ENCODE results near the gene FBXL17. TPM values are rescaled to one million over a fixed set of nuclear protein-coding genes. Genes with fewer than 3 reads are reported as not detected.

FBXL17 gene
- total and polyA plus RNA-seq, 2 donors (not counting 1 experiment from before 2014, with no cell fraction given) = 7.3 to 40.3 TPM

GRCh38 chr5:107868650-107869409 lies 513.1 kb downstream of the FBXL17 start:
- Histone ChIP-seq H3K9ac (ENCODE audit: low read length) (no peak overlapping the region), H4K20me1 (ENCODE audit: control insufficient read depth, insufficient read depth, low read length, poor library complexity, severe bottlenecking) (no peaks in the 10 kb centered on the region), H3K4me1 (ENCODE audit: control insufficient read depth in 2 of 2, insufficient read depth in 2 of 2, low read length in 2 of 2) (no peaks in the 10 kb centered on the region), H3K79me2 (ENCODE audit: control insufficient read depth, insufficient read depth, low read length) (no peaks in the 10 kb centered on the region), H3K27me3 (replicated peaks in 1 of 4; ENCODE audit: control extremely low read depth in 1 of 4, control insufficient read depth in 3 of 4, insufficient read depth in 4 of 4, low read length in 3 of 4) (no peaks in the 10 kb centered on the region), H3K4me3 (ENCODE audit: control extremely low read depth in 1 of 5, extremely low read depth in 1 of 5, insufficient read depth in 1 of 5, low read depth in 2 of 5, low read length in 4 of 5) (no peak overlapping the region), H3K9me3 (ENCODE audit: control extremely low read depth in 1 of 3, control insufficient read depth in 2 of 3, insufficient read depth in 1 of 3, low read length in 2 of 3) (no peaks in the 10 kb centered on the region), H3K27ac (ENCODE audit: low read length in 2 of 2) (no peak overlapping the region), H3K4me2 (replicated peaks; ENCODE audit: low read depth, low read length, poor library complexity, severe bottlenecking) (no peak overlapping the region), H3K36me3 (replicated peaks in 1 of 2; ENCODE audit: control extremely low read depth in 1 of 2, control insufficient read depth in 1 of 2, extremely low read depth in 1 of 2, insufficient read depth in 2 of 2, low read length in 1 of 2) (no peaks in the 10 kb centered on the region), H2AFZ (ENCODE audit: insufficient read depth, low read depth, low read length, poor library complexity, severe bottlenecking) (no peak overlapping the region)
- ATAC-seq (ENCODE audit: low read depth) (no peak), DNase-seq (no peak)
- WGBS (ENCODE audit: insufficient coverage) = 99% methylated on average over 6 of the region's 7 CpGs
- H3K4me1 Mint-ChIP-seq = no peaks in the 10 kb centered on the region
- no peak for TF ChIP-seq EZH2 (IDR thresholded peaks at IDR 0.05; ENCODE audit: borderline replicate concordance, insufficient read depth, low read depth, low read length, poor library complexity, severe bottlenecking)
- TF ChIP-seq, protein P1, sequence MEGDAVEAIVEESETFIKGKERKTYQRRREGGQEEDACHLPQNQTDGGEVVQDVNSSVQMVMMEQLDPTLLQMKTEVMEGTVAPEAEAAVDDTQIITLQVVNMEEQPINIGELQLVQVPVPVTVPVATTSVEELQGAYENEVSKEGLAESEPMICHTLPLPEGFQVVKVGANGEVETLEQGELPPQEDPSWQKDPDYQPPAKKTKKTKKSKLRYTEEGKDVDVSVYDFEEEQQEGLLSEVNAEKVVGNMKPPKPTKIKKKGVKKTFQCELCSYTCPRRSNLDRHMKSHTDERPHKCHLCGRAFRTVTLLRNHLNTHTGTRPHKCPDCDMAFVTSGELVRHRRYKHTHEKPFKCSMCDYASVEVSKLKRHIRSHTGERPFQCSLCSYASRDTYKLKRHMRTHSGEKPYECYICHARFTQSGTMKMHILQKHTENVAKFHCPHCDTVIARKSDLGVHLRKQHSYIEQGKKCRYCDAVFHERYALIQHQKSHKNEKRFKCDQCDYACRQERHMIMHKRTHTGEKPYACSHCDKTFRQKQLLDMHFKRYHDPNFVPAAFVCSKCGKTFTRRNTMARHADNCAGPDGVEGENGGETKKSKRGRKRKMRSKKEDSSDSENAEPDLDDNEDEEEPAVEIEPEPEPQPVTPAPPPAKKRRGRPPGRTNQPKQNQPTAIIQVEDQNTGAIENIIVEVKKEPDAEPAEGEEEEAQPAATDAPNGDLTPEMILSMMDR (IDR thresholded peaks at IDR 0.05) = no peak
- intact Hi-C loops (cut with micrococcal nuclease) = no loop called here
- H3K27ac Mint-ChIP-seq = no peak overlapping the region
- CTCF ChIA-PET = no interaction called here
- H3K9me3 Mint-ChIP-seq (ENCODE audit: insufficient read depth) = no peaks in the 10 kb centered on the region
- POLR2A ChIA-PET = no interaction called here
- H3K27me3 Mint-ChIP-seq = no peaks in the 10 kb centered on the region
- H3K4me3 Mint-ChIP-seq = no peak overlapping the region

DNA sequence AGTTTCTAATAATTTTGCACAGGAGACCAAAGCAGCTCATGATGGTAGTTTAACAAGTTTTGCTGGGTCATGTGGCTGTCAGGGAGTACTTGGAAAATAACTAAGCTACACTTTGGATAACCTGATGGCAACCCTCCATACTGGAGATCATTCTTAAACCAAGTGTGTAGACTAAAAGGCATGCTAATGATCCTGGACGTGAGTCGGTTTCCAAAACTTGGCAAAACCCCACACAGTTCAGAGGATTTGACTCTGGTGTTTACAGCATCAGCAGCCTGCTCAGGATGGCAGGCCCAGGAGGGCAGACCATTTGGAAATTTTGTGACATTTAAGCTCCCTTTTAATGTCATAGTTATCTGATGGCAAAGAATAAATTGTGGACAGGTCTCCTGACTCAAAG lies 514.6 kb downstream of the FBXL17 start:
- POLR2A ChIA-PET = no interaction called here
- CTCF ChIA-PET = no interaction called here
- H3K4me3 ChIP-seq (ENCODE audit: control extremely low read depth in 1 of 5, extremely low read depth in 1 of 5, insufficient read depth in 1 of 5, low read depth in 2 of 5, low read length in 4 of 5) = no peak overlapping the region
- H3K27ac ChIP-seq (ENCODE audit: low read length in 2 of 2) = no peak overlapping the region
- no peak overlapping the region for H2AFZ ChIP-seq (ENCODE audit: insufficient read depth, low read depth, low read length, poor library complexity, severe bottlenecking)
- DNase-seq = no peak
- H3K79me2 ChIP-seq (ENCODE audit: control insufficient read depth, insufficient read depth, low read length) = no peaks in the 10 kb centered on the region
- no peaks in the 10 kb centered on the region for H3K4me1 ChIP-seq (ENCODE audit: control insufficient read depth in 2 of 2, insufficient read depth in 2 of 2, low read length in 2 of 2)
- 100% methylated on average over 2 of the region's 2 CpGs for WGBS (ENCODE audit: insufficient coverage)
- H4K20me1 ChIP-seq (ENCODE audit: control insufficient read depth, insufficient read depth, low read length, poor library complexity, severe bottlenecking) = no peaks in the 10 kb centered on the region
- H3K4me3 Mint-ChIP-seq = no peak overlapping the region
- no peak overlapping the region for H3K9ac ChIP-seq (ENCODE audit: low read length)
- intact Hi-C loops (cut with micrococcal nuclease) = no loop called here
- H3K27ac Mint-ChIP-seq = no peak overlapping the region
- no peaks in the 10 kb centered on the region for H3K4me1 Mint-ChIP-seq
- ATAC-seq (ENCODE audit: low read depth) = no peak
- no peaks in the 10 kb centered on the region for H3K36me3 ChIP-seq (replicated peaks in 1 of 2; ENCODE audit: control extremely low read depth in 1 of 2, control insufficient read depth in 1 of 2, extremely low read depth in 1 of 2, insufficient read depth in 2 of 2, low read length in 1 of 2)
- H3K4me2 ChIP-seq (replicated peaks; ENCODE audit: low read depth, low read length, poor library complexity, severe bottlenecking) = no peak overlapping the region
- no peaks in the 10 kb centered on the region for H3K9me3 ChIP-seq (ENCODE audit: control extremely low read depth in 1 of 3, control insufficient read depth in 2 of 3, insufficient read depth in 1 of 3, low read length in 2 of 3)
- no peaks in the 10 kb centered on the region for H3K9me3 Mint-ChIP-seq (ENCODE audit: insufficient read depth)
- no peaks in the 10 kb centered on the region for H3K27me3 ChIP-seq (replicated peaks in 1 of 4; ENCODE audit: control extremely low read depth in 1 of 4, control insufficient read depth in 3 of 4, insufficient read depth in 4 of 4, low read length in 3 of 4)
- no peaks in the 10 kb centered on the region for H3K27me3 Mint-ChIP-seq
- TF ChIP-seq, protein P1 (IDR thresholded peaks at IDR 0.05) = no peak
- TF ChIP-seq EZH2 (IDR thresholded peaks at IDR 0.05; ENCODE audit: borderline replicate concordance, insufficient read depth, low read depth, low read length, poor library complexity, severe bottlenecking) = no peak
